Superior temporal gyrus (tissue), 1 donor: ENCODE measurements around the gene LPGAT1.

ENCODE experiments used
- DNase-seq: peaks from one replicate; pipeline ENCODE4 v3.0.0-alpha.2; 2016; ENCODE audit errors: extremely low spot score

LPGAT1 gene

GRCh38 chr1:211762206-211762605 lies 68.4 kb downstream of the LPGAT1 start:
- DNase-seq: no peak

GRCh38 chr1:211761400-211761799 lies 69.2 kb downstream of the LPGAT1 start:
- DNase-seq: no peak

- DNase-seq: no peak
Observed at GRCh38 chr1:211756471-211757020, 74.0 kb downstream of the LPGAT1 start.

GRCh38 chr1:211753649-211754251 lies 76.8 kb downstream of the LPGAT1 start:
- DNase-seq: no peak

GRCh38 chr1:211752951-211753486 lies 77.5 kb downstream of the LPGAT1 start:
- DNase-seq: no peak

- DNase-seq: no peak
Observed at GRCh38 chr1:211752317-211752716, 78.2 kb downstream of the LPGAT1 start.

- no peak for DNase-seq
Observed at GRCh38 chr1:211751438-211751837, 79.1 kb downstream of the LPGAT1 start.

GRCh38 chr1:211750599-211750998 lies 80.0 kb downstream of the LPGAT1 start:
- peak; percentile 14 for DNase-seq

GRCh38 chr1:211749251-211749650 lies 81.3 kb downstream of the LPGAT1 start:
- DNase-seq: peak; percentile 59

GRCh38 chr1:211748810-211749209 lies 81.8 kb downstream of the LPGAT1 start:
- DNase-seq: peak; percentile 56

GRCh38 chr1:211742889-211743529 lies 87.6 kb downstream of the LPGAT1 start:
- DNase-seq: peak; percentile 81

- DNase-seq: peak; percentile 85
Observed at GRCh38 chr1:211742272-211742671, 88.3 kb downstream of the LPGAT1 start.

- no peak for DNase-seq
Observed at GRCh38 chr1:211741788-211742187, 88.8 kb downstream of the LPGAT1 start.

GRCh38 chr1:211741116-211741515 lies 89.4 kb downstream of the LPGAT1 start:
- DNase-seq: no peak

GRCh38 chr1:211739671-211740411 lies 90.7 kb downstream of the LPGAT1 start:
- no peak for DNase-seq

GRCh38 chr1:211738691-211739301 lies 91.8 kb downstream of the LPGAT1 start:
- peak; percentile 52 for DNase-seq

- peak; percentile 61 for DNase-seq
Observed at GRCh38 chr1:211738096-211738690, 92.4 kb downstream of the LPGAT1 start.

- peak; percentile 84 for DNase-seq
Observed at GRCh38 chr1:211737115-211738035, 93.2 kb downstream of the LPGAT1 start.

- peak; percentile 74 for DNase-seq
Observed at GRCh38 chr1:211736351-211736915, 94.1 kb downstream of the LPGAT1 start.
